ENCODE results near the gene TMEM145.

DNA sequence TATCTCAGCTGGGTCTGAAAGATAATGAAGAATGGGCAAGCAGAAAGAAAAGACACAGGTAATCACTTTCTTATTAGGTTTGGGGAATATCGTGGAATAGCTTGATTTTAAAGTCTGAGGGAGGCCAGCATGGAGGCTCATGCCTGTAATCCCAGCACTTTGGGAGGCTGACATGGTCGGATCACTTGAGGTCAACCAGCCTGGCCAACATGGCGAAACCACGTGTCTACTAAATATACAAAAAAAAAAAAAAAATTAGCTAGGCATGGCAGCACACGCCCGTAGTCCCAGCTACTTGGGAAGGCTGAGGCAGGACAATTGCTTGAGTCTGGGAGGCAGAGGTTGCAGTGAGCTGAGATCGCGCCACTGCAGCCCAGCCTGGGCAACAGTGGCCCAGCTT lies 9.2 kb upstream of the TMEM145 start:
- TF ChIP-seq, protein P1, sequence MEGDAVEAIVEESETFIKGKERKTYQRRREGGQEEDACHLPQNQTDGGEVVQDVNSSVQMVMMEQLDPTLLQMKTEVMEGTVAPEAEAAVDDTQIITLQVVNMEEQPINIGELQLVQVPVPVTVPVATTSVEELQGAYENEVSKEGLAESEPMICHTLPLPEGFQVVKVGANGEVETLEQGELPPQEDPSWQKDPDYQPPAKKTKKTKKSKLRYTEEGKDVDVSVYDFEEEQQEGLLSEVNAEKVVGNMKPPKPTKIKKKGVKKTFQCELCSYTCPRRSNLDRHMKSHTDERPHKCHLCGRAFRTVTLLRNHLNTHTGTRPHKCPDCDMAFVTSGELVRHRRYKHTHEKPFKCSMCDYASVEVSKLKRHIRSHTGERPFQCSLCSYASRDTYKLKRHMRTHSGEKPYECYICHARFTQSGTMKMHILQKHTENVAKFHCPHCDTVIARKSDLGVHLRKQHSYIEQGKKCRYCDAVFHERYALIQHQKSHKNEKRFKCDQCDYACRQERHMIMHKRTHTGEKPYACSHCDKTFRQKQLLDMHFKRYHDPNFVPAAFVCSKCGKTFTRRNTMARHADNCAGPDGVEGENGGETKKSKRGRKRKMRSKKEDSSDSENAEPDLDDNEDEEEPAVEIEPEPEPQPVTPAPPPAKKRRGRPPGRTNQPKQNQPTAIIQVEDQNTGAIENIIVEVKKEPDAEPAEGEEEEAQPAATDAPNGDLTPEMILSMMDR (IDR thresholded peaks at IDR 0.05), result no peak
- no peak for TF ChIP-seq POLR2A (IDR thresholded peaks at IDR 0.05)

Data from uterus (tissue), 2 donors.